Stimulated activated naive CD8-positive, alpha-beta T cell treated with anti-CD3 and anti-CD28 coated beads, Interleukin-15, Interleukin-2, amounts not matched to agents 100 U/mL and 50 U/mL, for 24 hours (primary cell): ENCODE results near the gene IGFL2.

ENCODE experiments used
- ATAC-seq: fragments of 150-1000 bp; cut with Tn5 transposase; one replicate; pipeline ENCODE4 v1.10.0; 2021
- DNase-seq: peaks from one replicate; pipeline ENCODE4 v3.0.0; 2021

The IGFL2 gene

GRCh38 chr19:46209051-46209450, 61.0 kb downstream of the IGFL2 start:
- DNase-seq (no peak), ATAC-seq (no peak)

GRCh38 chr19:46209472-46209871, 61.4 kb downstream of the IGFL2 start:
- ATAC-seq (no peak), DNase-seq (no peak)

- ATAC-seq (no peak), DNase-seq (no peak)
These were observed 62.6 kb downstream of the IGFL2 start for GRCh38 chr19:46210669-46211068.
